Osteocyte (in vitro differentiated cells): ENCODE data around the gene ILDR1. TPM values are rescaled to one million over a fixed set of nuclear protein-coding genes. Genes with fewer than 3 reads are reported as not detected.

Experiments
- DNase-seq: peaks from one replicate; pipeline ENCODE4 v3.0.0; 2021; ENCODE audit warnings: mixed read lengths; ENCODE audit not compliant: unreplicated experiment; ENCODE audit errors: extremely low spot score
- H3K27ac Mint-ChIP-seq: one replicate; pipeline ENCODE4 v1.8.0; 2021; ENCODE audit warnings: mild to moderate bottlenecking, mixed read lengths; ENCODE audit not compliant: unreplicated experiment
- H3K27me3 Mint-ChIP-seq: one replicate; pipeline ENCODE4 v1.8.0; 2021; ENCODE audit warnings: mixed read lengths; ENCODE audit not compliant: unreplicated experiment
- H3K36me3 Mint-ChIP-seq: one replicate; pipeline ENCODE4 v1.8.0; 2021; ENCODE audit warnings: mixed read lengths; ENCODE audit not compliant: unreplicated experiment
- H3K4me1 Mint-ChIP-seq: one replicate; pipeline ENCODE4 v1.8.0; 2021; ENCODE audit warnings: mixed read lengths; ENCODE audit not compliant: unreplicated experiment
- H3K4me3 Mint-ChIP-seq: one replicate; pipeline ENCODE4 v1.8.0; 2021; ENCODE audit warnings: mild to moderate bottlenecking, moderate library complexity, mixed read lengths; ENCODE audit not compliant: unreplicated experiment
- H3K9me3 Mint-ChIP-seq: one replicate; pipeline ENCODE4 v1.8.0; 2021; ENCODE audit warnings: mixed read lengths; ENCODE audit not compliant: unreplicated experiment
- CTCF ChIP-seq: fragments of 200-600 bp; sonication (generic); IDR thresholded peaks from 2 replicates; pipeline ENCODE4 v1.5.0; 2021; ENCODE audit warnings: antibody characterized with exemption, mild to moderate bottlenecking, moderate library complexity
- total RNA-seq: library from RNA; stranded (reverse); gene quantifications from 2 replicates; pipeline ENCODE4 v1.2.1, GENCODE V29; 2021

ILDR1 gene
- total RNA-seq, 1 donor from 2014 or later, result not detected

GRCh38 chr3:122019493-122019892, 2.6 kb downstream of the ILDR1 start:
- H3K27ac Mint-ChIP-seq, result no peak overlapping the region
- no peak overlapping the region for H3K4me3 Mint-ChIP-seq
- TF ChIP-seq CTCF, result no peak
- H3K9me3 Mint-ChIP-seq, result no peaks in the 10 kb centered on the region
- no peaks in the 10 kb centered on the region for H3K36me3 Mint-ChIP-seq
- no peak for DNase-seq
- H3K4me1 Mint-ChIP-seq, result peaks cover 1% of the 10 kb centered on the region
- H3K27me3 Mint-ChIP-seq, result peaks cover 31% of the 10 kb centered on the region

- Mint-ChIP-seq H3K27me3 (peaks cover 24% of the 10 kb centered on the region), H3K4me3 (no peak overlapping the region), H3K9me3 (no peaks in the 10 kb centered on the region), H3K27ac (no peak overlapping the region), H3K36me3 (no peaks in the 10 kb centered on the region), H3K4me1 (no peaks in the 10 kb centered on the region)
- no peak for DNase-seq
- no peak for TF ChIP-seq CTCF
Measured at GRCh38 chr3:122014741-122015140, 7.3 kb downstream of the ILDR1 start.

- H3K36me3 Mint-ChIP-seq, result no peaks in the 10 kb centered on the region
- TF ChIP-seq CTCF, result no peak
- no peaks in the 10 kb centered on the region for H3K4me1 Mint-ChIP-seq
- no peaks in the 10 kb centered on the region for H3K9me3 Mint-ChIP-seq
- no peak overlapping the region for H3K27ac Mint-ChIP-seq
- no peak overlapping the region for H3K4me3 Mint-ChIP-seq
- DNase-seq, result no peak
- H3K27me3 Mint-ChIP-seq, result peaks cover 23% of the 10 kb centered on the region
Measured at GRCh38 chr3:122013448-122013925, 8.6 kb downstream of the ILDR1 start.

- Mint-ChIP-seq H3K9me3 (no peaks in the 10 kb centered on the region), H3K4me3 (no peak overlapping the region), H3K4me1 (no peaks in the 10 kb centered on the region), H3K36me3 (no peaks in the 10 kb centered on the region), H3K27me3 (peaks cover 20% of the 10 kb centered on the region), H3K27ac (no peak overlapping the region)
- no peak for TF ChIP-seq CTCF
- DNase-seq, result no peak
Measured at GRCh38 chr3:122012821-122013220, 9.2 kb downstream of the ILDR1 start.

GRCh38 chr3:122011396-122011795, 10.7 kb downstream of the ILDR1 start:
- Mint-ChIP-seq H3K4me1 (no peaks in the 10 kb centered on the region), H3K4me3 (no peak overlapping the region), H3K27ac (no peak overlapping the region), H3K9me3 (no peaks in the 10 kb centered on the region), H3K27me3 (peaks cover 20% of the 10 kb centered on the region), H3K36me3 (no peaks in the 10 kb centered on the region)
- no peak for TF ChIP-seq CTCF
- DNase-seq, result no peak
